ENCODE results near the gene PDE9A. TPM values are rescaled to one million over a fixed set of nuclear protein-coding genes. Genes with fewer than 3 reads are reported as not detected.

Gene PDE9A
- total RNA-seq, 4 donors from 2014 or later = 0.59 to 15.0 (median 6.9) TPM

- Histone ChIP-seq H3K9me3 (no peaks in the 10 kb centered on the region), H3K4me1 (peaks cover 0 to 5% of the 10 kb centered on the region in 2 donors), H3K27me3 (no peaks in the 10 kb centered on the region), H3K36me3 (no peaks in the 10 kb centered on the region), H3K27ac (peak overlapping the region; percentile 24 to 26), H3K4me3 (peak overlapping the region in 1 of 2 donors; percentile 11)
- TF ChIP-seq POLR2A (IDR thresholded peaks at IDR 0.05) = no peak
- intact Hi-C loops (cut with DNase I; ENCODE audit: low total_unique reads) = no loop called here
- peak in 1 of 2 donors; percentile 36 for DNase-seq
These were observed 15.0 kb downstream of the PDE9A start for GRCh38 chr21:42668298-42668992.

DNA sequence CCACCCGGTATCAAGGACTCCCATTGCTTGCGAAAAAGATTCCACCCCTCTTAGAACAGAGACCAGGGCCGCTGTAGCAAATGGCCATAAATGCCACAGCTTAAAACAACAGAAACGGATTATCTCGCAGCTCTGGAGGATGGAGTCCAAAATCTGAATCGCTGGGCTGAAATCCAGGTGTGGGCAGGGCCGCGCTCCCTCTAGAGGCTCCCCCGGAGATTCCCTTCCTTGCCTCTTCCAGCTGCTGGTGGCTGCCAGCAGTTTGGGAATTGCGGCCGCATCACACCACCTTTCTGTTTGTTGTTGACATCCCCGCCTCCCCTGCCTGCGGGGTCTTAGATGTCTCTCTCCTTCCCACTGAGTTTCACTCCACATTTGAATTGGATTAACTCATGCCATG, 15.6 kb downstream of the PDE9A start:
- Histone ChIP-seq H3K4me3 (peak overlapping the region in 1 of 2 donors; percentile 11), H3K27ac (peak overlapping the region; percentile 24 to 26), H3K9me3 (no peaks in the 10 kb centered on the region), H3K4me1 (peaks cover 0 to 5% of the 10 kb centered on the region in 2 donors), H3K27me3 (no peaks in the 10 kb centered on the region), H3K36me3 (no peaks in the 10 kb centered on the region)
- peak; percentile 54 to 73 for DNase-seq
- intact Hi-C loops (cut with DNase I; ENCODE audit: low total_unique reads) = no loop called here
- TF ChIP-seq, protein P1, sequence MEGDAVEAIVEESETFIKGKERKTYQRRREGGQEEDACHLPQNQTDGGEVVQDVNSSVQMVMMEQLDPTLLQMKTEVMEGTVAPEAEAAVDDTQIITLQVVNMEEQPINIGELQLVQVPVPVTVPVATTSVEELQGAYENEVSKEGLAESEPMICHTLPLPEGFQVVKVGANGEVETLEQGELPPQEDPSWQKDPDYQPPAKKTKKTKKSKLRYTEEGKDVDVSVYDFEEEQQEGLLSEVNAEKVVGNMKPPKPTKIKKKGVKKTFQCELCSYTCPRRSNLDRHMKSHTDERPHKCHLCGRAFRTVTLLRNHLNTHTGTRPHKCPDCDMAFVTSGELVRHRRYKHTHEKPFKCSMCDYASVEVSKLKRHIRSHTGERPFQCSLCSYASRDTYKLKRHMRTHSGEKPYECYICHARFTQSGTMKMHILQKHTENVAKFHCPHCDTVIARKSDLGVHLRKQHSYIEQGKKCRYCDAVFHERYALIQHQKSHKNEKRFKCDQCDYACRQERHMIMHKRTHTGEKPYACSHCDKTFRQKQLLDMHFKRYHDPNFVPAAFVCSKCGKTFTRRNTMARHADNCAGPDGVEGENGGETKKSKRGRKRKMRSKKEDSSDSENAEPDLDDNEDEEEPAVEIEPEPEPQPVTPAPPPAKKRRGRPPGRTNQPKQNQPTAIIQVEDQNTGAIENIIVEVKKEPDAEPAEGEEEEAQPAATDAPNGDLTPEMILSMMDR (IDR thresholded peaks at IDR 0.05) = peak in 2 of 4 experiments; percentile 27 to 45
- no peak for TF ChIP-seq POLR2A (IDR thresholded peaks at IDR 0.05)

DNA sequence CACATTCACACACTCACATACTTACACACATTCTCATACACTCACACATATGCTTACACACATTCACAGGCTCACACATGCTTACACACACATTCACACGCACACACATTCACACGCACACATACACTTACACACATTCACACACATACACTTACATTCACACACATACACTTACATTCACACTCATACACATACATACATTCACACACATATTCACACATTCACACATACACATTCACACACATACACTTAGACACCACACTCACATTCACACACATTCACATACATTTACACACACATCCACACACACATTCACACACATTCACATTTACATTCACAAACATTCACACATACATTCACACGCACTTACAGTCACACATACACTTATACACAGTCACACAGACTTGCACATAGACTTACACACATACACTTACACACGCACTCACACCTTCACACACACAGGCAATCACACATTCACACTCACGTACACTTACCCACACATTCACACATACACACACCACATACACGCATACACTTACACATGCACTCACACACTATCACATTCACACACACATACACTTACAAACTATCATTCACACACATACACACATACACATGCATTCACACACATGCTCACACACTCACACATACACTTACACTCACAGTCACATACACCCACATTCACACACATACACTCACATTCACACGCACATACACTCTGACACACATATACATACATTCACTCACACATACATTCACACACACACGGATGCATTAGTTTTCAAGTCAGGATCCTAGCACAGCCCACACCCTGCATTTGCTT, 16.8 kb downstream of the PDE9A start:
- Histone ChIP-seq H3K9me3 (no peaks in the 10 kb centered on the region), H3K36me3 (no peaks in the 10 kb centered on the region), H3K4me1 (peaks cover 0 to 3% of the 10 kb centered on the region in 2 donors), H3K4me3 (no peak overlapping the region), H3K27ac (no peak overlapping the region), H3K27me3 (no peaks in the 10 kb centered on the region)
- DNase-seq = no peak
- intact Hi-C loops (cut with DNase I; ENCODE audit: low total_unique reads) = no loop called here
- TF ChIP-seq, protein P1 (IDR thresholded peaks at IDR 0.05) = no peak
- no peak for TF ChIP-seq POLR2A (IDR thresholded peaks at IDR 0.05)

GRCh38 chr21:42670884-42671283, 17.5 kb downstream of the PDE9A start:
- H3K4me3 ChIP-seq = no peak overlapping the region
- intact Hi-C loops (cut with DNase I; ENCODE audit: low total_unique reads) = no loop called here
- no peaks in the 10 kb centered on the region for H3K36me3 ChIP-seq
- DNase-seq = no peak
- TF ChIP-seq POLR2A (IDR thresholded peaks at IDR 0.05) = no peak
- TF ChIP-seq, protein P1 (IDR thresholded peaks at IDR 0.05) = no peak
- H3K27ac ChIP-seq = no peak overlapping the region
- H3K27me3 ChIP-seq = no peaks in the 10 kb centered on the region
- H3K4me1 ChIP-seq = no peaks in the 10 kb centered on the region
- H3K9me3 ChIP-seq = no peaks in the 10 kb centered on the region

- H3K4me1 ChIP-seq = no peaks in the 10 kb centered on the region
- intact Hi-C loops (cut with DNase I; ENCODE audit: low total_unique reads) = no loop called here
- H3K36me3 ChIP-seq = no peaks in the 10 kb centered on the region
- DNase-seq = no peak
- H3K4me3 ChIP-seq = no peak overlapping the region
- no peak overlapping the region for H3K27ac ChIP-seq
- no peak for TF ChIP-seq POLR2A (IDR thresholded peaks at IDR 0.05)
- TF ChIP-seq, protein P1 (IDR thresholded peaks at IDR 0.05) = no peak
- no peaks in the 10 kb centered on the region for H3K27me3 ChIP-seq
- no peaks in the 10 kb centered on the region for H3K9me3 ChIP-seq
These were observed 18.6 kb downstream of the PDE9A start for GRCh38 chr21:42671778-42672593.
